SK-N-SH treated with all-trans-retinoic acid at 6 μM for 48 hours (cell line): ENCODE data around the gene QSER1.
A peak's percentile ranks its signal among the peaks of the same experiment; 100 is the strongest.

Source experiments
- ATAC-seq: fragments of 200-7000 bp; cut with Tn5 transposase; 3 replicates; pipeline ENCODE4 v1.9.1; 2020; ENCODE audit warnings: mild to moderate bottlenecking, moderate library complexity
- ARNTL ChIP-seq: fragments of 450-650 bp; formaldehyde crosslinking; IDR thresholded peaks from 2 replicates; pipeline ENCODE4 v1.5.0; 2020; ENCODE audit warnings: low read depth, mild to moderate bottlenecking, moderate library complexity, borderline replicate concordance
- BACH2 ChIP-seq: fragments of 250-450 bp; sonication (Bioruptor Pico); IDR thresholded peaks from 2 replicates; pipeline ENCODE4 v1.9.0; 2021; ENCODE audit warnings: mild to moderate bottlenecking, borderline replicate concordance
- CSDC2 ChIP-seq: fragments of 250-450 bp; sonication (Bioruptor Pico); IDR thresholded peaks from 2 replicates; pipeline ENCODE4 v1.5.0; 2020; ENCODE audit warnings: mild to moderate bottlenecking, moderate library complexity
- CSRNP3 ChIP-seq: fragments of 250-450 bp; sonication (Bioruptor Pico); IDR thresholded peaks from 2 replicates; pipeline ENCODE4 v1.5.1; 2021; ENCODE audit warnings: mild to moderate bottlenecking, moderate library complexity
- ESRRG ChIP-seq: fragments of 250-450 bp; sonication (Bioruptor Pico); IDR thresholded peaks from 2 replicates; pipeline ENCODE4 v1.6.1; 2021; ENCODE audit warnings: mild to moderate bottlenecking
- GLIS3 ChIP-seq: fragments of 250-450 bp; sonication (Bioruptor Pico); IDR thresholded peaks from 2 replicates; pipeline ENCODE4 v1.5.0; 2020; ENCODE audit warnings: mild to moderate bottlenecking, moderate library complexity
- ISL1 ChIP-seq: fragments of 250-450 bp; sonication (Bioruptor Pico); IDR thresholded peaks from 2 replicates; pipeline ENCODE4 v2.1.2; 2022; ENCODE audit warnings: mild to moderate bottlenecking, moderate library complexity
- OSR1 ChIP-seq: fragments of 250-450 bp; sonication (Bioruptor Pico); IDR thresholded peaks from 2 replicates; pipeline ENCODE4 v1.8.0; 2022; ENCODE audit warnings: moderate library complexity, mild to moderate bottlenecking, inconsistent platforms
- POU6F1 ChIP-seq: fragments of 250-450 bp; sonication (Bioruptor Pico); IDR thresholded peaks from 2 replicates; pipeline ENCODE4 v1.8.0; 2021; ENCODE audit warnings: low read depth, mild to moderate bottlenecking, moderate library complexity, borderline replicate concordance
- PPARA ChIP-seq: fragments of 250-450 bp; sonication (Bioruptor Pico); IDR thresholded peaks from 2 replicates; pipeline ENCODE4 v1.5.0; 2020; ENCODE audit warnings: mild to moderate bottlenecking, borderline replicate concordance
- RARB ChIP-seq: fragments of 250-450 bp; sonication (Bioruptor Pico); IDR thresholded peaks from 2 replicates; pipeline ENCODE4 v1.8.0; 2021; ENCODE audit warnings: mild to moderate bottlenecking, moderate library complexity
- SNAI2 ChIP-seq: fragments of 250-450 bp; sonication (Bioruptor Pico); IDR thresholded peaks from 2 replicates; pipeline ENCODE4 v1.5.0; 2020; ENCODE audit warnings: mild to moderate bottlenecking, moderate library complexity
- TCF4 ChIP-seq: fragments of 250-450 bp; sonication (Bioruptor Pico); IDR thresholded peaks from 2 replicates; pipeline ENCODE4 v1.8.0; 2021; ENCODE audit warnings: mild to moderate bottlenecking, moderate library complexity, borderline replicate concordance
- TOX ChIP-seq: fragments of 250-450 bp; sonication (Bioruptor Pico); IDR thresholded peaks from 2 replicates; pipeline ENCODE4 v1.8.0; 2021; ENCODE audit warnings: mild to moderate bottlenecking, moderate library complexity, borderline replicate concordance
- TSHZ2 ChIP-seq: fragments of 250-450 bp; sonication (Bioruptor Pico); IDR thresholded peaks from 2 replicates; pipeline ENCODE4 v1.5.0; 2020; ENCODE audit warnings: mild to moderate bottlenecking, moderate library complexity
- ZC3H10 ChIP-seq: fragments of 250-450 bp; sonication (Bioruptor Pico); IDR thresholded peaks from 2 replicates; pipeline ENCODE4 v1.5.1; 2021; ENCODE audit warnings: mild to moderate bottlenecking, moderate library complexity
- ZFP3 ChIP-seq: fragments of 250-450 bp; sonication (Bioruptor Pico); IDR thresholded peaks from 2 replicates; pipeline ENCODE4 v1.5.0; 2020; ENCODE audit warnings: mild to moderate bottlenecking, moderate library complexity
- ZFP30 ChIP-seq: fragments of 450-650 bp; formaldehyde crosslinking; IDR thresholded peaks from 2 replicates; pipeline ENCODE4 v1.5.0; 2022; ENCODE audit warnings: mild to moderate bottlenecking, moderate library complexity
- ZNF70 ChIP-seq: fragments of 450-650 bp; formaldehyde crosslinking; IDR thresholded peaks from 2 replicates; pipeline ENCODE4 v1.5.0; 2020; ENCODE audit warnings: mild to moderate bottlenecking, moderate library complexity
- ZNF8 ChIP-seq: fragments of 450-650 bp; formaldehyde crosslinking; IDR thresholded peaks from 2 replicates; pipeline ENCODE4 v1.5.0; 2020; ENCODE audit warnings: mild to moderate bottlenecking, moderate library complexity
- TF ChIP-seq, protein P1 (sequence below): fragments of 250-450 bp; sonication (Bioruptor Pico); IDR thresholded peaks from 2 replicates; pipeline ENCODE4 v1.8.0; 2020; ENCODE audit warnings: mild to moderate bottlenecking, moderate library complexity, borderline replicate concordance
- TF ChIP-seq, protein P2 (sequence below): fragments of 250-450 bp; sonication (Bioruptor Pico); IDR thresholded peaks from 2 replicates; pipeline ENCODE4 v1.5.1; 2020; ENCODE audit warnings: low read depth, mild to moderate bottlenecking, moderate library complexity

Gene QSER1

GRCh38 chr11:32852207-32852606 is 40.4 kb upstream of the QSER1 start:
- peak; percentile 46; the same call in 2 of the 3 replicates for ATAC-seq
- TF ChIP-seq PPARA (no peak), ARNTL (no peak), RARB (CRISPR knock-in tag) (no peak), ESRRG (CRISPR knock-in tag) (no peak), OSR1 (CRISPR knock-in tag) (no peak), CSRNP3 (CRISPR knock-in tag) (no peak), ZFP3 (no peak), GLIS3 (no peak), ZNF8 (CRISPR knock-in tag) (no peak), ISL1 (no peak), POU6F1 (CRISPR knock-in tag) (no peak), SNAI2 (CRISPR knock-in tag) (no peak), ZFP30 (CRISPR knock-in tag) (no peak), CSDC2 (CRISPR knock-in tag) (no peak), TCF4 (no peak), ZC3H10 (no peak), TSHZ2 (CRISPR knock-in tag) (no peak)
- TF ChIP-seq, protein P1, sequence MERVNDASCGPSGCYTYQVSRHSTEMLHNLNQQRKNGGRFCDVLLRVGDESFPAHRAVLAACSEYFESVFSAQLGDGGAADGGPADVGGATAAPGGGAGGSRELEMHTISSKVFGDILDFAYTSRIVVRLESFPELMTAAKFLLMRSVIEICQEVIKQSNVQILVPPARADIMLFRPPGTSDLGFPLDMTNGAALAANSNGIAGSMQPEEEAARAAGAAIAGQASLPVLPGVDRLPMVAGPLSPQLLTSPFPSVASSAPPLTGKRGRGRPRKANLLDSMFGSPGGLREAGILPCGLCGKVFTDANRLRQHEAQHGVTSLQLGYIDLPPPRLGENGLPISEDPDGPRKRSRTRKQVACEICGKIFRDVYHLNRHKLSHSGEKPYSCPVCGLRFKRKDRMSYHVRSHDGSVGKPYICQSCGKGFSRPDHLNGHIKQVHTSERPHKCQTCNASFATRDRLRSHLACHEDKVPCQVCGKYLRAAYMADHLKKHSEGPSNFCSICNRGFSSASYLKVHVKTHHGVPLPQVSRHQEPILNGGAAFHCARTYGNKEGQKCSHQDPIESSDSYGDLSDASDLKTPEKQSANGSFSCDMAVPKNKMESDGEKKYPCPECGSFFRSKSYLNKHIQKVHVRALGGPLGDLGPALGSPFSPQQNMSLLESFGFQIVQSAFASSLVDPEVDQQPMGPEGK (CRISPR knock-in tag) = no peak

- ATAC-seq = no peak
- no peak for TF ChIP-seq ZFP30 (CRISPR knock-in tag)
- TF ChIP-seq CSDC2 (CRISPR knock-in tag) = no peak
- no peak for TF ChIP-seq ISL1
- no peak for TF ChIP-seq TSHZ2 (CRISPR knock-in tag)
- TF ChIP-seq, protein P2, sequence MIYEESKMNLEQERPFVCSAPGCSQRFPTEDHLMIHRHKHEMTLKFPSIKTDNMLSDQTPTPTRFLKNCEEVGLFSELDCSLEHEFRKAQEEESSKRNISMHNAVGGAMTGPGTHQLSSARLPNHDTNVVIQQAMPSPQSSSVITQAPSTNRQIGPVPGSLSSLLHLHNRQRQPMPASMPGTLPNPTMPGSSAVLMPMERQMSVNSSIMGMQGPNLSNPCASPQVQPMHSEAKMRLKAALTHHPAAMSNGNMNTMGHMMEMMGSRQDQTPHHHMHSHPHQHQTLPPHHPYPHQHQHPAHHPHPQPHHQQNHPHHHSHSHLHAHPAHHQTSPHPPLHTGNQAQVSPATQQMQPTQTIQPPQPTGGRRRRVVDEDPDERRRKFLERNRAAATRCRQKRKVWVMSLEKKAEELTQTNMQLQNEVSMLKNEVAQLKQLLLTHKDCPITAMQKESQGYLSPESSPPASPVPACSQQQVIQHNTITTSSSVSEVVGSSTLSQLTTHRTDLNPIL (CRISPR knock-in tag) = no peak
- no peak for TF ChIP-seq BACH2
- TF ChIP-seq ZNF8 (CRISPR knock-in tag) = no peak
- no peak for TF ChIP-seq TCF4
- no peak for TF ChIP-seq ZNF70 (CRISPR knock-in tag)
- TF ChIP-seq, protein P1 (CRISPR knock-in tag) = no peak
- TF ChIP-seq OSR1 (CRISPR knock-in tag) = no peak
- no peak for TF ChIP-seq TOX
- no peak for TF ChIP-seq PPARA
- TF ChIP-seq SNAI2 (CRISPR knock-in tag) = no peak
- no peak for TF ChIP-seq POU6F1 (CRISPR knock-in tag)
- TF ChIP-seq ZC3H10 = no peak
- no peak for TF ChIP-seq CSRNP3 (CRISPR knock-in tag)
Measured at GRCh38 chr11:32855601-32856000, 37.0 kb upstream of the QSER1 start.
